ENCODE measurements around the gene TRIM31.

Gene TRIM31

GRCh38 chr6:30074331-30075093, 38.4 kb downstream of the TRIM31 start:
- no peak for DNase-seq

- no peak for DNase-seq
Measured at GRCh38 chr6:30073489-30074235, 39.2 kb downstream of the TRIM31 start.

DNA sequence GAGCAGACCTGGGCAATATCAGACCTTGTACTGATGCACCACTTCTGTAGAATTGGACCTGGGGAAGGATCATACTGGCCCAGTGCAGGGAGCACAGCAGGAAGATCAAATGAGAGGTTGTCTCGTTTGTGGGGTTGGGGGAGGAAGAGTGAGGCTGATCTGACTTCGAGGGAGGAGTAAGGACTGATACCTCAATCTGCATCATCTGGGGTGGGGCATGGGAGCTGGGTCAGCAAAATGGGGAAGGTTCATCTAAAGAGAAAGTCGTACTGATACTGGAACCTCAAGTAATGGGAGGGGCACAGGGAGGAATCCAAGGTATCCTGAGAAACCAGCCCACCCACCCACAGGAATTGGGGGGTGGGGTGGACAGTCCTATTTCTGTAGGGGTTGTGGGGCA, 41.0 kb downstream of the TRIM31 start:
- no peak for DNase-seq

- DNase-seq = no peak
Measured at GRCh38 chr6:30071081-30071818, 41.6 kb downstream of the TRIM31 start.

DNA sequence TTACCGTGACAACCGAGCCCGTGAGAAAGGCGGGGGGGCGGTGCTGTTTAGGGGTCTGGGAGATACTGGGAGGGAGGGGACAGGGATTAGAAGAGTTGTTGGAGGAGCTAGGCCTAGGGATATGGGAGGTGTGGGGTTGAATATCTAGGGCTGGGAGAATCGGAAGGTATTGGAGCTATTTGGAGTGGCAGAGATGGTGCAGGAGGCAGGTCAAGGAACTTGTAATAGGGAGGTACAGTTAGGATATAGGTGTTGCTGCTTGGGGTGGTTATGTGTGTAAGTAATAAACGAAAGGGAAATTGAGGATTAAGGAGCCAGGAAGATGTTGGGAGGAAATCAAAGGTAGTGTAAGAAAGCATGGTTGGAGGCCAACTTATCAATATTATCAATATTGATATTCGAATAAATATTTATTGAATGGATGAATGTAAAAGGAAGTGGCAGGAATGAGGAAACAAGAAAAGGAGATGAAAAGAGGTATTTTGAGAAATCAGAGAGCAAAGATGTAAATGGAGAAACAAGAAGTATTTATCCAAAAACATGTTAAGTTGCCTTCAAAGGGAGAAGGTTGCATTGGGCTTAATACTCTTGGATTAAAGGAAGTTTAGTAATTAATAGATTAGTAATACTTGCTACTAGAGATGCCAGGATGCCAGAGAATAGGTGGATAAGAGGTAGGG, 45.3 kb downstream of the TRIM31 start:
- no peak for DNase-seq

DNA sequence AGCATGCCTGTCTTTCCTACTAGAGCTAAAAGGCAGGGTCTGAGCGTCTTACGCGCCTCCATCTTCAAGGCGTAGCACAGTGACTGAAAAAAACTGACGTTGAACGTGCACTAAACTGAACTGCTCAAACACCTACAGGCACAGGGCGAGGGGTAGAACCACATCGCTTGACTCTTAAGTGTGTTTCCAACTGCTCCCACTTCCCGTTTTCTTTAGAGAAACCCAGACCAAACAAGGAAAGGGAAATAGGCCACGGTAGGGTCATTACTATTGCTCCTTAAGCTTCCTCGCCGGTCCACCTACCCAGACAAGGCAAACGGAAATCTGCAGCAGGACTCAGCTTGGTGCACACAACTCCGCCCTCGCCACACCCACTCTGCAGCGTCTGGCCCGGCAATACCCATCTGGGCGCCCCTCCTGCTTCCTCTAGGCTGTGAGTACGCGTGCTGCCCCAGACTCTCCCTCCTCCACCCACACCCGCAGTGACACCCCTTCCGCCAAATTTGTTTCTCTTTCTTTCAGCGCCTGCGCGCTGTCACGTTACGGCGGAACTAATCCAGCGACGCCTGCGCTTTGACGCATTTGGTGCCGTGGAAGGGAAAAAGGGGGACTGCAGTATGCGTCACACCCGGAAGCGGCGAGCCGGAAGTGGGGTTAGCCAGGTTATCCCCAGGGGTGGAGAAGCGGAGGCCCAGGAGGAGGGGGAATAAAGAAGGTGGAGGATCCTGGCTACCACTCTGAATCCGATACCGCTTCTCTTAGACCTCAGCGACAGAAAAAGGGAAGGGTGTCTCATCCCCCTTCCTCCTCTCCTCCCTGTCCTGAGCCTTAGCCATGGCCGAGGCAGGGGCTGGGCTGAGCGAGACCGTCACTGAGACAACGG, 46.1 kb downstream of the TRIM31 start, which contains the start of gene PPP1R11:
PPP1R11 (plus strand) TSS at position 622 of the 883 bp plus-strand sequence; CDS start at position 835, 213 bp downstream.
- DNase-seq = peak; percentile 98

- no peak for DNase-seq
Measured at GRCh38 chr6:30066082-30066481, 46.8 kb downstream of the TRIM31 start.

- DNase-seq = no peak
Measured at GRCh38 chr6:30063315-30063714, 49.6 kb downstream of the TRIM31 start.

DNA sequence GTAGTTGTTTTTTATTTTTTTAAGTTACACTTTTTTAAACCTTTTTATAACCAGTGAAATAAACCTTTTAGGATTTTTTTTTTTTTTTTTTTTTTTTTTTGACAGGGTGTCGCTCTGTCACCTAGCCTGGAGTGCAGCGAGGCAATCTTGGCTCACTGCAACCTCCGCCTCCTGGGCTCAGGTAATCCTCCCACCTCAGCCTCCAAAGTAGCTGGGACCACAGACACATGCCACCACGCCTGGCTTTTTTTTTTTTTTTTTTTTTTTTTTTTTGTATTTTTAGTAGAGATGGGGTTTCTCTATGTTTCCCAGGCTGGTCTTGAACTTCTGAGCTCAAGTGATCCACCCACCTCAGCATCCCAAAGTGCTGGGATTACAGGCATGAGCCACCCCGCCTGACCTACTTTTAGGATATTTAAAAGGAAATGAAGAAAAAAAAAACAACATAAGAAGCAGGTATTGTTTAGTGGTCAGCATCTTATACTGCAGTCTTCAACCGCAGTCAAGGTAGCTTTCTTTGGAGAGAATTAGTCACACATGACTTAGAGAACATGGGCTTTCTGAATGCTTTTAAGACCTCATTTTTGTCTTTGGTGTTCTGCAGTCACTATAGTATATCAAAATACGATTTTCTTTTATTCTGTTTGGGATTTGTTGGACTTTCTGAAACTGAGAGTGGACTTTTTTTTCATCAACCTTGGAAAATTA, 50.3 kb downstream of the TRIM31 start:
- no peak for DNase-seq

DNA sequence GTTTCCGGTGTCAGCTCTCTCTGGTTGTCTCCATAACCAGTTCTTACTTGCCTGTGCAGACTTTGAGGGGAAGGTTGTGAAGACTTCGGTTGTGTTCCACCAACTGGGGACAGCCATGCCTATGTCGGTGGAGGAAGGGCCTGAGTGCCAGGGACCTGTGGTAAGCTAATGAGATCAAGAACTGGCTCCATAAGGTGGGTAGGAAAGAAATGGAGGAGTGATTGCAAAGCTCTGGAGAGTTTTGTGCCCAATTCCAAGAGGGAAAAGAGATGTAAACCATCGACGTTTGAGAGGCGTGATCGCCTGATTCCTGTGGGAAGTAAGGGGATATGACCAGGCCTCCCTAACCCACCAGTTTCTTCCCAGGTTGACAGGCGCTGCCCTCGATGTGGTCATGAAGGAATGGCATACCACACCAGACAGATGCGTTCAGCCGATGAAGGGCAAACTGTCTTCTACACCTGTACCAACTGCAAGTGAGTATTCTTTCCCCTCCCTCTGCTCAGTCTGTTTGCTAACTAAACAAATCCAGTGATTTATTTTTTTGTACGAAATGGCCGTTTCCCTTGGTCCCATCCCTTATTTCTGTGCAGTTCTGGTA, 50.9 kb downstream of the TRIM31 start:
- DNase-seq = no peak

DNA sequence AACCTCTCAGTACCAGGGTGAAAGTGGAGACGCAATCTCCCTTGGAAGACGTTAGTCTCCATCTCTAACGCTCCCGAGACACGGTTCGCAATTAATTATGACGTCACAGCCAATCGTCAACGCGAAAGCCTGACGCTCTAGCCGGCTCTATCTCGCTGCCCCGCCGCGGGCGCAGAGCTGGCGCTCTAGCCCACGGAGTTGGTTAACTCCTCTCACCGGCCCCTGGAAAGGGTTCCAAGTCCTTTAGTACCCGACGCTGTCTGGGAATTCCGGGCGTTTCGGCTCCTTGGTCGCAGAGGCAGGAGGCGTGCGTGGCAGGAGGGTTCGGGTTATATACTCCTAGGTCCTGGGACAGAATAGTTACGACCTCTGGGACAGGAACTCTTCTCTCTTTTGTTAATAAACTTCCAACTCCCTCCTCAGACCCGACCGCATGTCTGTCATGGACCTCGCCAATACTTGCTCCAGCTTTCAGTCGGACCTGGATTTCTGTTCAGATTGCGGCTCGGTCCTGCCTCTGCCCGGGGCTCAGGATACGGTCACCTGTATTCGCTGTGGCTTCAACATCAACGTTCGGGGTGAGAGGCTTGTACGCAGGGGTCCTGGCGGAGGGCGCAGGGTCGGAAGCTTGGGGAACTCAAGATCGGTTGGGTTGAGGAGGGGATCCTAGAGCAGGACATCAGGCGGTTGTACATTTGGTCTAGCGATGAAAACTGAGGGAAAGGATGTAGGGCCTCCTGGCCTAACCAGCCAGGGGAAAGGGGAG, 51.6 kb downstream of the TRIM31 start, which contains the start of gene POLR1H:
POLR1H (plus strand) TSS at position 174 of the 766 bp plus-strand sequence; CDS start at position 434, 260 bp downstream.
- DNase-seq = peak; percentile 77

DNA sequence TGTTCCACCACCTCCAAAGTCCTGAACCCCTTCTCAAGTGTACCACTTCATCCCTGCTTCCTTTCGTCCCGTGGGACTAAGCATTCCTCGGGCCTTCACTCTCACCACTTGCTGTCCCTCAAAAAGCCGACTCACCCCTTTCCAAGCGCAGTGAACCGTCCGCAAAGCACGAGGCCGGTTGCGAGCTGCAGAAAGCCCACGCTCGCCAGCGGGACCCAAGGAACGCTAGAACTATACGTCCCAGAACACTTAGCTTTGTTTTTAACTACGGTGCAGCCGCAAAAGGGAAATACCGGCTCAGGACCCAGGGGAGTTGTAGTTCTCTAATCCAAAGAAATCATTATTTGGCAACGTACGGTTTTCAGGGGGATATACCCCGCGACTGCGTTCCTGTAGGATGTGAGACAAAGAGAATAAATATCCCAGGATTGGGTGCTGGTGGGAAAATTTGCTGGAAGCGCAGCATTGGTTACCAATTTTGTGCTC, 52.2 kb downstream of the TRIM31 start:
- no peak for DNase-seq

GRCh38 chr6:30055513-30055912, 57.4 kb downstream of the TRIM31 start:
- no peak for DNase-seq

DNA sequence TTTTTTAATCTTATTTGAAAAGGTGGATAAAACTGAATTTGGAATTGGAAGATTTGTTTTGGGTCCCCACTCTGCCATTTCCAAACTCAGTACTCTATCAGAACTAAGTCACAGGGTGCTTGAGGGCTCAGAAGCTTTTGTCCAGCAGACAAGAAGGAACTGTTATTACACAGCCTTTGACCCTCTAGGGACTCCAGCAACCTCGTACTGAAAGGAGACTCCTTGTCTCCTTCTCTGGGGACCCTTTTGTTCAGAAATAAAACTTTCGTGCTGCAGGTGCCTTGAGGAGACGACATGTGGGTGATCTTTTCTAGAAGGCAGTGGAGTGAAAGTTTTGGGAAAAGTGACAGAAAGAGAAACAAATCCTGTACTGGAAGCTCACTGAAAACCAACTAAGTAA, 59.2 kb downstream of the TRIM31 start:
- no peak for DNase-seq

All from activated CD4-positive, alpha-beta T cell treated with anti-CD3 and anti-CD28 coated beads for 1 hour (primary cell).